ENCODE results near the gene PTPRU.
"Not testable (repeated sequence)": the region's sequence is repeated elsewhere in the genome, so short reads cannot be mapped to it uniquely, and the experiment has no call there.

PTPRU gene

GRCh38 chr1:29221296-29221695 is 15.0 kb upstream of the PTPRU start:
- DNase-seq (ENCODE audit: low read depth in 2 of 2, low spot score in 1 of 2), result no peak

- DNase-seq (ENCODE audit: low read depth in 2 of 2, low spot score in 1 of 2), result not testable (repeated sequence)
These were observed 14.1 kb upstream of the PTPRU start for GRCh38 chr1:29222260-29222659.

GRCh38 chr1:29222686-29223085 is 13.6 kb upstream of the PTPRU start:
- no peak for DNase-seq (ENCODE audit: low read depth in 2 of 2, low spot score in 1 of 2)

- DNase-seq (ENCODE audit: low read depth in 2 of 2, low spot score in 1 of 2), result no peak
These were observed 12.8 kb upstream of the PTPRU start for GRCh38 chr1:29223521-29223920.

GRCh38 chr1:29224356-29224837 is 11.9 kb upstream of the PTPRU start:
- DNase-seq (ENCODE audit: low read depth in 2 of 2, low spot score in 1 of 2), result no peak

- DNase-seq (ENCODE audit: low read depth in 2 of 2, low spot score in 1 of 2), result no peak
These were observed 11.0 kb upstream of the PTPRU start for GRCh38 chr1:29225361-29225760.

- no peak for DNase-seq (ENCODE audit: low read depth in 2 of 2, low spot score in 1 of 2)
These were observed 8.8 kb upstream of the PTPRU start for GRCh38 chr1:29227511-29227910.

- no peak for DNase-seq (ENCODE audit: low read depth in 2 of 2, low spot score in 1 of 2)
These were observed 6.1 kb upstream of the PTPRU start for GRCh38 chr1:29230204-29230552.

- DNase-seq (ENCODE audit: low read depth in 2 of 2, low spot score in 1 of 2), result peak; percentile 90 to 95
These were observed 5.6 kb upstream of the PTPRU start, which contains the start of gene MECR for GRCh38 chr1:29230553-29231378. Gene MECR, minus strand, starts transcription at chr1:29230934. Its CDS starts 28 bp downstream, at chr1:29230906.

GRCh38 chr1:29232387-29232786 is 3.9 kb upstream of the PTPRU start:
- no peak for DNase-seq (ENCODE audit: low read depth in 2 of 2, low spot score in 1 of 2)

GRCh38 chr1:29233693-29234092 is 2.6 kb upstream of the PTPRU start:
- DNase-seq (ENCODE audit: low read depth in 2 of 2, low spot score in 1 of 2), result no peak

- DNase-seq (ENCODE audit: low read depth in 2 of 2, low spot score in 1 of 2), result no peak
These were observed 1.9 kb upstream of the PTPRU start for GRCh38 chr1:29234471-29234870.

- DNase-seq (ENCODE audit: low read depth in 2 of 2, low spot score in 1 of 2), result not testable (repeated sequence)
These were observed 1.4 kb upstream of the PTPRU start for GRCh38 chr1:29234881-29235280.

GRCh38 chr1:29236712-29237128 is 398 bp downstream of the PTPRU start:
- no peak for DNase-seq (ENCODE audit: low read depth in 2 of 2, low spot score in 1 of 2)

- DNase-seq (ENCODE audit: low read depth in 2 of 2, low spot score in 1 of 2), result no peak
These were observed 953 bp downstream of the PTPRU start for GRCh38 chr1:29237129-29237821.

GRCh38 chr1:29237852-29238619 is 1.7 kb downstream of the PTPRU start:
- no peak for DNase-seq (ENCODE audit: low read depth in 2 of 2, low spot score in 1 of 2)

GRCh38 chr1:29238620-29239002 is 2.3 kb downstream of the PTPRU start:
- no peak for DNase-seq (ENCODE audit: low read depth in 2 of 2, low spot score in 1 of 2)

GRCh38 chr1:29239142-29239541 is 2.8 kb downstream of the PTPRU start:
- no peak for DNase-seq (ENCODE audit: low read depth in 2 of 2, low spot score in 1 of 2)

GRCh38 chr1:29240400-29240837 is 4.1 kb downstream of the PTPRU start:
- no peak for DNase-seq (ENCODE audit: low read depth in 2 of 2, low spot score in 1 of 2)

- DNase-seq (ENCODE audit: low read depth in 2 of 2, low spot score in 1 of 2), result no peak
These were observed 4.7 kb downstream of the PTPRU start for GRCh38 chr1:29240986-29241385.

- no peak for DNase-seq (ENCODE audit: low read depth in 2 of 2, low spot score in 1 of 2)
These were observed 6.9 kb downstream of the PTPRU start for GRCh38 chr1:29243023-29243870.

Measured in stimulated activated CD8-positive, alpha-beta memory T cell treated with anti-CD3 and anti-CD28 coated beads, Interleukin-4, amount 100 ng/mL, for 1 hour (primary cell).